SHP77 (cell line): ENCODE data around the gene PRSS50.
A peak's percentile ranks its signal among the peaks of the same experiment; 100 is the strongest.
"Not testable (repeated sequence)": the region's sequence is repeated elsewhere in the genome, so short reads cannot be mapped to it uniquely, and the experiment has no call there.

Experiments used
- DNase-seq, 2 experiments: peaks; one replicate each; lab custom pipeline; 2025; lab: John Stamatoyannopoulos, UW

The PRSS50 gene

GRCh38 chr3:46708401-46709156 is 9.1 kb downstream of the PRSS50 start:
- DNase-seq = no peak

GRCh38 chr3:46707601-46708011 is 10.1 kb downstream of the PRSS50 start:
- DNase-seq = no peak

GRCh38 chr3:46706771-46707582 is 10.7 kb downstream of the PRSS50 start:
- no peak for DNase-seq

GRCh38 chr3:46705751-46706552 is 11.7 kb downstream of the PRSS50 start:
- DNase-seq = no peak

GRCh38 chr3:46705022-46705530 is 12.6 kb downstream of the PRSS50 start:
- peak; percentile 61 to 67 for DNase-seq

GRCh38 chr3:46704346-46704745 is 13.3 kb downstream of the PRSS50 start:
- not testable (repeated sequence) for DNase-seq

GRCh38 chr3:46703013-46703520 is 14.6 kb downstream of the PRSS50 start:
- DNase-seq = no peak

- no peak for DNase-seq
These were observed 15.2 kb downstream of the PRSS50 start for GRCh38 chr3:46702246-46703012.

GRCh38 chr3:46701181-46701939 is 16.3 kb downstream of the PRSS50 start, which contains the start of gene TMIE:
TSS of gene TMIE (plus strand) at chr3:46701392. CDS start at chr3:46701488, 96 bp downstream.
- no peak for DNase-seq

GRCh38 chr3:46700772-46701171 is 16.9 kb downstream of the PRSS50 start:
- peak in 1 of 2 experiments; percentile 35 for DNase-seq

- DNase-seq = no peak
These were observed 17.8 kb downstream of the PRSS50 start for GRCh38 chr3:46699676-46700523.

- no peak for DNase-seq
These were observed 21.4 kb downstream of the PRSS50 start for GRCh38 chr3:46695962-46696894.

GRCh38 chr3:46695177-46695961 is 22.3 kb downstream of the PRSS50 start:
- DNase-seq = no peak

- DNase-seq = no peak
These were observed 23.1 kb downstream of the PRSS50 start for GRCh38 chr3:46694520-46694919.

- DNase-seq = no peak
These were observed 23.8 kb downstream of the PRSS50 start for GRCh38 chr3:46693892-46694226.

- no peak for DNase-seq
These were observed 24.4 kb downstream of the PRSS50 start, which contains the start of gene ALS2CL for GRCh38 chr3:46693038-46693891. TSS of gene ALS2CL (minus strand) at chr3:46693679. CDS start at chr3:46689440, 4,239 bp downstream.
